Heart right ventricle (tissue), 16 donors: ENCODE results near the gene UGDH. TPM values are rescaled to one million over a fixed set of nuclear protein-coding genes. Genes with fewer than 3 reads are reported as not detected.

Source experiments
- ATAC-seq, 8 donors: fragments of 200-7000 bp; cut with Tn5 transposase; one replicate each; pipeline ENCODE4 v1.9.1; 2020; ENCODE audit warnings: mild to moderate bottlenecking in 8 of 8, moderate library complexity in 8 of 8, moderate number of reproducible peaks in 1 of 8
- DNase-seq, 2 donors: peaks; one replicate each; pipeline ENCODE4 v3.0.0-alpha.2; 2020
- H3K27ac ChIP-seq, 10 donors: fragments of 200-600 bp; sonication (generic) in 2 of 10; one replicate each; pipeline versions ENCODE4 v1.5.0 to v1.8.0; 2020 to 2022; ENCODE audit warnings: mild to moderate bottlenecking in 3 of 10
- H3K27me3 ChIP-seq, 7 donors: fragments of 200-600 bp; one replicate each; pipeline ENCODE4 v1.8.0; 2021 to 2022; ENCODE audit warnings: mild to moderate bottlenecking in 2 of 7
- H3K36me3 ChIP-seq, 9 donors: fragments of 200-600 bp; sonication (generic) in 1 of 9; one replicate each; pipeline versions ENCODE4 v1.5.0 to v1.8.0; 2020 to 2022; ENCODE audit warnings: mild to moderate bottlenecking in 2 of 9
- H3K4me1 ChIP-seq, 9 donors: fragments of 200-600 bp; sonication (generic) in 1 of 9; one replicate each; pipeline versions ENCODE4 v1.5.0 to v1.8.0; 2020 to 2022; ENCODE audit warnings: mild to moderate bottlenecking in 4 of 9
- H3K4me3 ChIP-seq, 10 donors: fragments of 200-600 bp; sonication (generic) in 2 of 10; one replicate each; pipeline versions ENCODE4 v1.5.0 to v1.8.0; 2020 to 2022; ENCODE audit warnings: mild to moderate bottlenecking in 7 of 10, moderate library complexity in 2 of 10
- H3K9me3 ChIP-seq, 11 donors: fragments of 200-600 bp in 10 of 11; sonication (generic) in 2 of 11; one replicate each; pipeline versions ENCODE4 v1.5.0 to v1.8.0; 2013 to 2022; ENCODE audit warnings: mild to moderate bottlenecking in 2 of 11, control low read depth in 1 of 11, moderate library complexity in 1 of 11
- CTCF ChIP-seq, 9 donors: fragments of 200-600 bp; sonication (generic) in 2 of 9; IDR thresholded peaks; one replicate each; pipeline versions ENCODE4 v1.5.0 to v1.8.0; 2021 to 2022; ENCODE audit warnings: antibody characterized with exemption in 9 of 9, mild to moderate bottlenecking in 5 of 9, moderate library complexity in 1 of 9
- WGBS, 2 donors: extraction: QIAGEN DNeasy Blood & Tissue Kit; methylation state at CpG; one replicate each; pipeline ENCODE4 v1.1.7; 2013; ENCODE audit warnings: inconsistent platforms in 1 of 2; 5-methylcytosine and 5-hydroxymethylcytosine counted together
- intact Hi-C, 10 donors: fragments of 100-400 bp; cut with DNase I; formaldehyde crosslinking; loops; one replicate each; pipeline versions ENCODE4 v1.11.1 to v1.14.2; 2022
- polyA plus RNA-seq, 2 donors: library from polyadenylated mRNA; stranded (reverse); fragments of 200-250 nt; gene quantifications; one replicate each; pipeline ENCODE4 v1.2.3, GENCODE V29; 2013
- total RNA-seq, 10 donors: library from RNA; stranded (reverse); fragmentation: NEBNext Ultra II Directional in 3 of 10; extraction: Animal tissue kit (Norgen Biotek cat#: 25700) in 3 of 10; gene quantifications; one replicate each; pipeline versions ENCODE4 v1.2.1 to v1.2.4, GENCODE V29; 2021 to 2023
- donor health status: Arrhythmogenic right ventricular cardiomyopathy.
- donor health status: ischemic (EF 13 %, LVEDD 7.1; RV severe dilation, severe dysfunction).
- donor health status: healthy with polysubstance abuse.
- donor health status: DM: no; HTN: yes; CAD: no.
- donor health status: DM: no; HTN: no; CAD: no.
- donor health status: ischemic (EF 25% LVEDD 6.9; RV normal size, moderate dysfunction).
- donor health status: ischemic (EF 25% LVEDD 5.7; RV mildly dilated, moderate dysfunction).
- donor health status: healthy.
- donor health status: DM: yes; HTN: yes; CAD: no.
- donor health status: Ischemic cardiomyopathy.
- donor health status: ischemic (EF 35%, LVEDD 5.7; RV mildly dilated, moderate dysfunction).
- donor health status: nonischemic (EF 11% LVEDD 7.7; RV severe dilation, severe dysfunction).
- donor health status: DM: yes; HTN: yes; CAD: no.
- donor health status: PGD.
- donor health status: ischemic (EF 29% LVEDD 5.4; RV normal size, mild dysfunction).
- donor health status: nonischemic (EF 23%, LVEDD 6.1; RV moderate dilation, normal function).

UGDH gene
- total and polyA plus RNA-seq, 12 donors, result 3.1 to 27.3 (median 11.8) TPM

GRCh38 chr4:39452153-39452859 lies 74.9 kb downstream of the UGDH start:
- ATAC-seq (no peak), DNase-seq (no peak)
- intact Hi-C loops, result loop anchor here in 1 of 10 donors (10.0 kb wide), 1 partner anchor 548 kb away; no protein-coding TSS in a partner anchor
- H3K27ac ChIP-seq, result no peak overlapping the region
- peaks cover 5 to 27% (median 20%) of the 10 kb centered on the region in 9 donors for H3K4me1 ChIP-seq
- WGBS, 2 donors, result 87 to 90% methylated on average over 6 of the region's 6 CpGs
- TF ChIP-seq CTCF (IDR thresholded peaks at IDR 0.05), result no peak
- no peaks in the 10 kb centered on the region for H3K9me3 ChIP-seq
- H3K4me3 ChIP-seq, result no peak overlapping the region
- H3K27me3 ChIP-seq, result no peaks in the 10 kb centered on the region
- H3K36me3 ChIP-seq, result peaks cover 0 to 92% (median 47%) of the 10 kb centered on the region in 9 donors

GRCh38 chr4:39451423-39452023 lies 75.7 kb downstream of the UGDH start:
- intact Hi-C loops, result loop anchor here in 1 of 10 donors (10.0 kb wide), 1 partner anchor 547 kb away; no protein-coding TSS in a partner anchor
- H3K36me3 ChIP-seq, result peaks cover 0 to 84% (median 41%) of the 10 kb centered on the region in 9 donors
- no peak overlapping the region for H3K4me3 ChIP-seq
- H3K9me3 ChIP-seq, result no peaks in the 10 kb centered on the region
- ATAC-seq (no peak), DNase-seq (no peak)
- H3K27ac ChIP-seq, result no peak overlapping the region
- no peak for TF ChIP-seq CTCF (IDR thresholded peaks at IDR 0.05)
- WGBS, 2 donors, result 92 to 96% methylated on average over 6 of the region's 6 CpGs
- H3K27me3 ChIP-seq, result no peaks in the 10 kb centered on the region
- H3K4me1 ChIP-seq, result peaks cover 0 to 27% (median 20%) of the 10 kb centered on the region in 9 donors

GRCh38 chr4:39450618-39451017 lies 76.6 kb downstream of the UGDH start:
- 48 to 57% methylated on average over 2 of the region's 2 CpGs for WGBS, 2 donors
- H3K36me3 ChIP-seq, result peaks cover 0 to 75% (median 32%) of the 10 kb centered on the region in 9 donors
- ATAC-seq (no peak), DNase-seq (no peak)
- H3K4me3 ChIP-seq, result no peak overlapping the region
- peaks cover 0 to 18% (median 12%) of the 10 kb centered on the region in 9 donors for H3K4me1 ChIP-seq
- no peaks in the 10 kb centered on the region for H3K27me3 ChIP-seq
- H3K27ac ChIP-seq, result no peak overlapping the region
- intact Hi-C loops, result loop anchor here in 1 of 10 donors (10.0 kb wide), 1 partner anchor 546 kb away; no protein-coding TSS in a partner anchor
- TF ChIP-seq CTCF (IDR thresholded peaks at IDR 0.05), result no peak
- H3K9me3 ChIP-seq, result no peaks in the 10 kb centered on the region

Other genes starting within 250 kb of the UGDH start
- 10 to 100 TPM; 18.4 to 31.0 (median 24.8) TPM for gene RFC1, start 161.1 kb downstream of the UGDH start, total RNA-seq
- 1 to 10 TPM; 5.7 to 9.5 TPM for gene RFC1, start 161.1 kb downstream of the UGDH start, polyA plus RNA-seq
- gene KLB, start 120.5 kb downstream of the UGDH start, total RNA-seq, result under 1 TPM in 6 of 10 donors, not detected in 4; 0.08 to 0.53 (median 0.24) TPM
- gene KLB, start 120.5 kb downstream of the UGDH start, polyA plus RNA-seq, result under 1 TPM; 0.19 to 0.29 TPM
- 1,000 to 10,000 TPM in 1 of 10 donors, 100 to 1,000 TPM in 9; 546 to 1,064 (median 776) TPM for gene RPL9, start 68.5 kb downstream of the UGDH start, total RNA-seq
- 1,000 to 10,000 TPM; 1,329 to 1,826 TPM for gene RPL9, start 68.5 kb downstream of the UGDH start, polyA plus RNA-seq
- 10 to 100 TPM; 16.0 to 32.4 (median 27.0) TPM for gene LIAS, start 68.4 kb downstream of the UGDH start, total RNA-seq
- gene LIAS, start 68.4 kb downstream of the UGDH start, polyA plus RNA-seq, result 10 to 100 TPM; 12.7 to 17.0 TPM
- gene SMIM14, start 111.4 kb upstream of the UGDH start, total RNA-seq, result 10 to 100 TPM in 9 of 10 donors, 1 to 10 TPM in 1; 9.3 to 15.2 (median 11.8) TPM
- gene SMIM14, start 111.4 kb upstream of the UGDH start, polyA plus RNA-seq, result 1 to 10 TPM; 5.4 to 5.6 TPM
- 10 to 100 TPM; 52.9 to 74.0 (median 57.7) TPM for gene UBE2K, start 170.7 kb upstream of the UGDH start, total RNA-seq
- 10 to 100 TPM; 24.0 to 30.4 TPM for gene UBE2K, start 170.7 kb upstream of the UGDH start, polyA plus RNA-seq